B cell (primary cell): ENCODE results near the gene SMIM22. TPM values are rescaled to one million over a fixed set of nuclear protein-coding genes. Genes with fewer than 3 reads are reported as not detected.

Experiments
- ATAC-seq: fragments of 200-7000 bp; cut with Tn5 transposase; one replicate; pipeline ENCODE4 v1.10.0; 2021; ENCODE audit warnings: low read depth, mild to moderate bottlenecking, moderate number of reproducible peaks, moderate library complexity
- CTCF ChIA-PET: fragments of 350-600 bp; sonication (Branson Sonifier 250); formaldehyde crosslinking; loops from one replicate; lab custom pipeline; 2021; ENCODE audit warnings: antibody characterized with exemption, inconsistent platforms; lab: Charles Lee
- POLR2A ChIA-PET: fragments of 350-600 bp; sonication (Branson Sonifier 250); formaldehyde crosslinking; loops from one replicate; lab custom pipeline; 2021; ENCODE audit warnings: antibody characterized with exemption; lab: Charles Lee
- DNase-seq: peaks from one replicate; pipeline ENCODE4 v3.0.0; 2013
- H2AFZ ChIP-seq: 2 replicates; pipeline ENCODE4 v1.6.1; 2012; ENCODE audit warnings: mild to moderate bottlenecking, low read depth, low read length; ENCODE audit not compliant: insufficient read depth, poor library complexity, severe bottlenecking
- H3K27ac ChIP-seq, 2 donors: 1 replicate in 1 of 2; 2 replicates in 1 of 2; pipeline ENCODE4 v1.5.1; 2012 to 2013; ENCODE audit warnings: low read length in 2 of 2, mild to moderate bottlenecking in 2 of 2, moderate library complexity in 1 of 2
- H3K27me3 ChIP-seq, 4 experiments: fragments of 200-600 bp in 1 of 4; sonication (generic) in 1 of 4; replicated peaks in 1 of 4; 1 replicate in 2 of 4; 2 replicates in 2 of 4; pipeline versions ENCODE4 v1.6.1 to v1.7.0; 2013 to 2016; ENCODE audit warnings: low read length in 3 of 4, mild to moderate bottlenecking in 2 of 4, mixed read lengths in 1 of 4, moderate library complexity in 1 of 4; ENCODE audit not compliant: insufficient read depth in 4 of 4, control insufficient read depth in 3 of 4; ENCODE audit errors: control extremely low read depth in 1 of 4
- H3K36me3 ChIP-seq, 2 experiments: replicated peaks in 1 of 2; 1 replicate in 1 of 2; 2 replicates in 1 of 2; pipeline versions ENCODE4 v1.6.1 to v1.7.1; 2013; ENCODE audit warnings: low read length in 1 of 2; ENCODE audit not compliant: insufficient read depth in 2 of 2, control insufficient read depth in 1 of 2; ENCODE audit errors: control extremely low read depth in 1 of 2, extremely low read depth in 1 of 2
- H3K4me1 ChIP-seq, 2 donors: fragments of 200-600 bp in 1 of 2; sonication (generic) in 1 of 2; 1 replicate in 1 of 2; 2 replicates in 1 of 2; pipeline versions ENCODE4 v1.5.1 to v1.6.1; 2013 to 2017; ENCODE audit warnings: low read length in 2 of 2; ENCODE audit not compliant: control insufficient read depth in 2 of 2, insufficient read depth in 2 of 2
- H3K4me2 ChIP-seq: replicated peaks from 2 replicates; pipeline ENCODE3; 2012; ENCODE audit warnings: mild to moderate bottlenecking, low read depth, low read length; ENCODE audit not compliant: poor library complexity, severe bottlenecking
- H3K4me3 ChIP-seq, 5 experiments: fragments of 200-600 bp in 1 of 5; sonication (generic) in 1 of 5; 1 replicate in 3 of 5; 2 replicates in 2 of 5; pipeline versions ENCODE4 v1.5.1 to v1.7.0; 2011 to 2016; ENCODE audit warnings: low read length in 4 of 5, mild to moderate bottlenecking in 4 of 5, low read depth in 2 of 5, control low read depth in 1 of 5, moderate library complexity in 1 of 5; ENCODE audit not compliant: insufficient read depth in 1 of 5; ENCODE audit errors: control extremely low read depth in 1 of 5, extremely low read depth in 1 of 5
- H3K79me2 ChIP-seq: fragments of 200-600 bp; sonication (generic); one replicate; pipeline ENCODE4 v1.6.0; 2016; ENCODE audit warnings: low read length; ENCODE audit not compliant: control insufficient read depth, insufficient read depth
- H3K9ac ChIP-seq: fragments of 200-600 bp; sonication (generic); 2 replicates; pipeline ENCODE4 v1.6.1; 2017; ENCODE audit warnings: mild to moderate bottlenecking, low read length, moderate library complexity
- H3K9me3 ChIP-seq, 3 donors: one replicate each; pipeline versions ENCODE4 v1.6.1 to v1.7.1; 2013; ENCODE audit warnings: low read length in 2 of 3; ENCODE audit not compliant: control insufficient read depth in 2 of 3, insufficient read depth in 1 of 3; ENCODE audit errors: control extremely low read depth in 1 of 3
- H4K20me1 ChIP-seq: 2 replicates; pipeline ENCODE4 v1.6.0; 2012; ENCODE audit warnings: mild to moderate bottlenecking, low read length; ENCODE audit not compliant: insufficient read depth, control insufficient read depth, poor library complexity, severe bottlenecking
- H3K27ac Mint-ChIP-seq: one replicate; pipeline ENCODE4 v1.8.0; 2021; ENCODE audit warnings: mixed read lengths
- H3K27me3 Mint-ChIP-seq: one replicate; pipeline ENCODE4 v1.8.0; 2021; ENCODE audit warnings: mixed read lengths
- H3K4me1 Mint-ChIP-seq: one replicate; pipeline ENCODE4 v1.8.0; 2021; ENCODE audit warnings: mixed read lengths
- H3K4me3 Mint-ChIP-seq: one replicate; pipeline ENCODE4 v1.8.0; 2021; ENCODE audit warnings: mixed read lengths
- H3K9me3 Mint-ChIP-seq: one replicate; pipeline ENCODE4 v1.8.0; 2022; ENCODE audit warnings: mixed read lengths; ENCODE audit not compliant: insufficient read depth
- EZH2 ChIP-seq: IDR thresholded peaks from 2 replicates; pipeline ENCODE4 v1.6.1; 2012; ENCODE audit warnings: borderline replicate concordance, low read depth, mild to moderate bottlenecking, moderate library complexity, low read length; ENCODE audit not compliant: insufficient read depth, poor library complexity, severe bottlenecking
- WGBS: methylation state at CpG from one replicate; pipeline ENCODE4 v1.1.5; 2013; ENCODE audit warnings: missing lambda C conversion rate; ENCODE audit not compliant: insufficient coverage; 5-methylcytosine and 5-hydroxymethylcytosine counted together
- intact Hi-C: fragments of 100-400 bp; cut with micrococcal nuclease; formaldehyde crosslinking; loops from one replicate; pipeline ENCODE4 v1.10.0; 2022
- polyA plus RNA-seq: library from polyadenylated mRNA; depleted of rRNA; stranded (reverse); fragments of >200 nt; gene quantifications from 2 replicates; pipeline ENCODE4 v1.2.3, GENCODE V29; 2012
- total RNA-seq, 2 donors: library from RNA; stranded (reverse); fragments of 120-200 nt in 1 of 2; gene quantifications; 1 replicate in 1 of 2; 2 replicates in 1 of 2; pipeline versions ENCODE4 v1.2.3 to v1.2.4, GENCODE V29; 2013 to 2022
- TF ChIP-seq, protein P1 (sequence below): fragments of 200-600 bp; IDR thresholded peaks from one replicate; pipeline ENCODE4 v1.8.0; 2022; ENCODE audit warnings: antibody characterized with exemption, mild to moderate bottlenecking

Gene SMIM22
- total and polyA plus RNA-seq, 2 donors (not counting 1 experiment from before 2014, with no cell fraction given) = not detected

DNA sequence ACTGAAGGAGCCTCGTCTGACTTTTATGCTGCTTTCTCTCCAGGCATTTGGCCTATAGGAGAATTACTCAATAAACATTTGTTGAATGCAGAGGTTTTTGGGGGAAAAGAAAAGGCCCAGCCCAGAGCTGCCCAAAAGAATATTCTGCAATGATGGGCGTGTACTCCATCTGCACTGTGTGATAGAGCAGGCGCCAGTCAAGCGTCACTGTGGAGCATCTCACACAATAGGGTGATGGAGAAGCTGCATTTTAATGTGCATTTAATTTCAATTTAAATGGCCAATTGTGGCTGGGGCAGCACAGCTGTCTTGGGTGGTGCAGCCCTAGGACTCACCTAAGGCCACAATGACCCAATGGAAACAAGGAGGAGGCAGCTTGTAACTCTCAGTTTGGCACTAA lies 31.4 kb downstream of the SMIM22 start:
- CTCF ChIA-PET = no interaction called here

DNA sequence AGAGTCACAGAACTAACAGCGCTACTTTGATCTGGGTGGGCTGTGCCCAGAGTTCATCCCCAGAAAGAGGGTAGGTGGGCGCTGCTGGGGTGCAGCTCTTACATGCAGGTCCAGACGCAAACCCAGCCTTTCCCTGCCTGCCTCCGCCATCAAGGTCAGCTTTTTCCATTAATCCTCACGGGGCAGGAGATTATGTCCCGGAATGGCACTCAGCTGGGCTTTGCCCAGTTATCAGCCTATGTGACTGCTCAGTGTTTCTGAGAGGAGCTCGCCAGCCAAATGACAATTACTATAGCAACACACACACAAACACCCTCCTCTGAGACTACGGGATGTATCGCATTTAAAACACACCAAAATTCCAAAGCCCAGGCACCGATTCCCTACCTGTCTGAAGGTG lies 31.8 kb downstream of the SMIM22 start:
- no peaks in the 10 kb centered on the region for H3K27me3 Mint-ChIP-seq
- TF ChIP-seq EZH2 = no peak
- TF ChIP-seq, protein P1, sequence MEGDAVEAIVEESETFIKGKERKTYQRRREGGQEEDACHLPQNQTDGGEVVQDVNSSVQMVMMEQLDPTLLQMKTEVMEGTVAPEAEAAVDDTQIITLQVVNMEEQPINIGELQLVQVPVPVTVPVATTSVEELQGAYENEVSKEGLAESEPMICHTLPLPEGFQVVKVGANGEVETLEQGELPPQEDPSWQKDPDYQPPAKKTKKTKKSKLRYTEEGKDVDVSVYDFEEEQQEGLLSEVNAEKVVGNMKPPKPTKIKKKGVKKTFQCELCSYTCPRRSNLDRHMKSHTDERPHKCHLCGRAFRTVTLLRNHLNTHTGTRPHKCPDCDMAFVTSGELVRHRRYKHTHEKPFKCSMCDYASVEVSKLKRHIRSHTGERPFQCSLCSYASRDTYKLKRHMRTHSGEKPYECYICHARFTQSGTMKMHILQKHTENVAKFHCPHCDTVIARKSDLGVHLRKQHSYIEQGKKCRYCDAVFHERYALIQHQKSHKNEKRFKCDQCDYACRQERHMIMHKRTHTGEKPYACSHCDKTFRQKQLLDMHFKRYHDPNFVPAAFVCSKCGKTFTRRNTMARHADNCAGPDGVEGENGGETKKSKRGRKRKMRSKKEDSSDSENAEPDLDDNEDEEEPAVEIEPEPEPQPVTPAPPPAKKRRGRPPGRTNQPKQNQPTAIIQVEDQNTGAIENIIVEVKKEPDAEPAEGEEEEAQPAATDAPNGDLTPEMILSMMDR = no peak
- Histone ChIP-seq H3K79me2 (peaks cover 41% of the 10 kb centered on the region), H3K36me3 (peaks cover 7 to 78% of the 10 kb centered on the region in 2 experiments), H3K27me3 (no peaks in the 10 kb centered on the region), H3K4me1 (peaks cover 0 to 1% of the 10 kb centered on the region in 2 donors), H3K9ac (no peak overlapping the region), H2AFZ (no peak overlapping the region), H3K4me3 (no peak overlapping the region), H3K27ac (no peak overlapping the region), H3K9me3 (no peaks in the 10 kb centered on the region), H4K20me1 (peaks cover 33% of the 10 kb centered on the region), H3K4me2 (no peak overlapping the region)
- WGBS = 96% methylated on average over 10 of the region's 10 CpGs
- POLR2A ChIA-PET = no interaction called here
- no peak overlapping the region for H3K27ac Mint-ChIP-seq
- intact Hi-C loops = no loop called here
- H3K4me3 Mint-ChIP-seq = no peak overlapping the region
- CTCF ChIA-PET = no interaction called here
- DNase-seq (no peak), ATAC-seq (no peak)
- H3K4me1 Mint-ChIP-seq = peaks cover 2% of the 10 kb centered on the region
- H3K9me3 Mint-ChIP-seq = no peaks in the 10 kb centered on the region

More for the DNA sequence above, 31.4 kb downstream of the SMIM22 start:
- no peak overlapping the region for H3K4me3 Mint-ChIP-seq
- Histone ChIP-seq H4K20me1 (peaks cover 33% of the 10 kb centered on the region), H3K79me2 (peaks cover 41% of the 10 kb centered on the region), H3K36me3 (peaks cover 11 to 78% of the 10 kb centered on the region in 2 experiments), H3K9ac (no peak overlapping the region), H3K4me3 (no peak overlapping the region), H3K27ac (no peak overlapping the region), H2AFZ (no peak overlapping the region), H3K4me2 (no peak overlapping the region), H3K9me3 (no peaks in the 10 kb centered on the region), H3K4me1 (no peaks in the 10 kb centered on the region), H3K27me3 (no peaks in the 10 kb centered on the region)
- no peak overlapping the region for H3K27ac Mint-ChIP-seq
- H3K9me3 Mint-ChIP-seq = no peaks in the 10 kb centered on the region
- TF ChIP-seq, protein P1 = no peak
- 100% methylated on average over 3 of the region's 4 CpGs for WGBS
- H3K4me1 Mint-ChIP-seq = peaks cover 2% of the 10 kb centered on the region
- DNase-seq (no peak), ATAC-seq (no peak)
- no peaks in the 10 kb centered on the region for H3K27me3 Mint-ChIP-seq
- intact Hi-C loops = no loop called here
- POLR2A ChIA-PET = no interaction called here
